K562 (cell line): ENCODE measurements around the gene MYB. TPM values are rescaled to one million over a fixed set of nuclear protein-coding genes. Genes with fewer than 3 reads are reported as not detected.
A peak's percentile ranks its signal among the peaks of the same experiment; 100 is the strongest.

Source experiments
- ARID1B ChIP-seq: fragments of 450-650 bp; IDR thresholded peaks from 2 replicates; pipeline ENCODE4 v1.6.1; 2016; ENCODE audit warnings: antibody characterized with exemption, mild to moderate bottlenecking, inconsistent platforms
- BRCA1 ChIP-seq, 2 experiments: fragments of 450-650 bp in 1 of 2; sonication (generic) in 1 of 2; formaldehyde crosslinking in 1 of 2; IDR thresholded peaks; 2 replicates each; pipeline versions ENCODE4 v1.5.0 to v1.6.1; 2017 to 2020; ENCODE audit warnings: mild to moderate bottlenecking in 1 of 2, missing genetic modification reagents in 1 of 2
- CBFA2T2 ChIP-seq: fragments of 450-650 bp; conservative IDR thresholded peaks from 2 replicates; pipeline ENCODE4 v1.6.1; 2017; ENCODE audit warnings: mild to moderate bottlenecking
- CBX3 ChIP-seq, 2 experiments: IDR thresholded peaks; 1 replicate in 1 of 2; 2 replicates in 1 of 2; pipeline ENCODE4 v1.6.1; 2012; ENCODE audit warnings: inconsistent platforms in 2 of 2, low read length in 2 of 2, borderline replicate concordance in 1 of 2, control low read depth in 1 of 2
- CHCHD3 ChIP-seq: fragments of 250-450 bp; sonication (Bioruptor Pico); IDR thresholded peaks from 2 replicates; pipeline ENCODE4 v2.1.2; 2022; ENCODE audit warnings: mild to moderate bottlenecking
- CREM ChIP-seq: IDR thresholded peaks from 2 replicates; pipeline ENCODE4 v1.6.1; 2014; ENCODE audit warnings: antibody characterized with exemption, low read depth
- ELK1 ChIP-seq: sonication (generic); formaldehyde crosslinking; IDR thresholded peaks from 2 replicates; pipeline ENCODE4 v1.8.1; 2022; ENCODE audit warnings: missing genetic modification reagents
- GABPA ChIP-seq: fragments of 200-800 bp; sonication (Bioruptor generic); conservative IDR thresholded peaks from 2 replicates; pipeline ENCODE4 v1.6.1; 2016; ENCODE audit warnings: low read depth, missing genetic modification characterization, missing compliant biosample characterization
- GATAD2B ChIP-seq: fragments of 450-650 bp; IDR thresholded peaks from 2 replicates; pipeline ENCODE4 v1.6.1; 2017; ENCODE audit warnings: mild to moderate bottlenecking, borderline replicate concordance
- HDAC6 ChIP-seq: IDR thresholded peaks from 2 replicates; pipeline ENCODE4 v1.6.1; 2012; ENCODE audit warnings: low read depth, mild to moderate bottlenecking, control low read depth, inconsistent platforms, low read length, moderate library complexity
- HDGF ChIP-seq: fragments of 450-650 bp; IDR thresholded peaks from 2 replicates; pipeline ENCODE4 v1.6.1; 2016
- ILK ChIP-seq: fragments of 450-650 bp; IDR thresholded peaks from 2 replicates; pipeline ENCODE4 v1.6.1; 2016; ENCODE audit warnings: missing genetic modification characterization, low read depth, mild to moderate bottlenecking, missing compliant biosample characterization, moderate library complexity, borderline replicate concordance
- MAX ChIP-seq: sonication (generic); formaldehyde crosslinking; IDR thresholded peaks from 2 replicates; pipeline ENCODE4 v1.9.0; 2022; ENCODE audit warnings: mild to moderate bottlenecking, missing genetic modification reagents
- POLR3G ChIP-seq: IDR thresholded peaks from 2 replicates; pipeline ENCODE4 v1.6.1; 2011; ENCODE audit not compliant: insufficient read length, insufficient replicate concordance; ENCODE audit errors: extremely low read depth
- SMARCE1 ChIP-seq: fragments of 450-650 bp; IDR thresholded peaks from 2 replicates; pipeline ENCODE4 v1.7.1; 2016; ENCODE audit warnings: mild to moderate bottlenecking
- UBTF ChIP-seq, 2 experiments: IDR thresholded peaks; 2 replicates each; pipeline ENCODE4 v1.6.1; 2012; ENCODE audit warnings: improper control_type of control experiment in 2 of 2, low read depth in 2 of 2, low read length in 2 of 2, borderline replicate concordance in 1 of 2
- VEZF1 ChIP-seq: fragments of 200-800 bp; sonication (Bioruptor generic); IDR thresholded peaks from 2 replicates; pipeline ENCODE4 v1.6.1; 2017; ENCODE audit warnings: missing genetic modification characterization, missing compliant biosample characterization
- XRCC4 ChIP-seq: IDR thresholded peaks from one replicate; pipeline ENCODE4 v1.6.1; 2011; ENCODE audit not compliant: insufficient read depth, insufficient read length; ENCODE audit errors: extremely low read depth
- ZBTB7A ChIP-seq: IDR thresholded peaks from 2 replicates; pipeline ENCODE4 v1.6.1; 2011; ENCODE audit warnings: low read depth, mild to moderate bottlenecking, low read length, moderate library complexity, borderline replicate concordance; ENCODE audit not compliant: control insufficient read depth
- ZNF511 ChIP-seq: sonication (generic); formaldehyde crosslinking; IDR thresholded peaks from 2 replicates; pipeline ENCODE4 v1.8.0; 2022; ENCODE audit warnings: mild to moderate bottlenecking, missing genetic modification reagents
- ZNF668 ChIP-seq: fragments of 250-450 bp; sonication (Bioruptor Pico); IDR thresholded peaks from 2 replicates; pipeline ENCODE4 v1.8.0; 2022; ENCODE audit warnings: mild to moderate bottlenecking, inconsistent platforms
- polyA plus RNA-seq, 8 experiments: library from polyadenylated mRNA; depleted of rRNA in 4 of 8; stranded (reverse) in 5 of 8; unstranded in 3 of 8; fragments of >200 nt; fragmentation: Nextera tagmentation in 2 of 8; fragmentation: Illumina TruSeq in 1 of 8; extraction: Ambion mirVana in 2 of 8; extraction: Trizol in 1 of 8; gene quantifications; 2 replicates each; pipeline versions ENCODE4 v1.2.1 to v1.2.3, GENCODE V29; 2011 to 2014; ENCODE audit warnings: inconsistent platforms in 1 of 8, missing spikeins in 1 of 8
- total RNA-seq, 7 experiments: library from RNA; depleted of rRNA in 6 of 7; stranded (reverse); fragments of >200 nt in 6 of 7; fragmentation: Illumina TruSeq in 2 of 7; extraction: Trizol in 2 of 7; gene quantifications; 2 replicates each; pipeline versions ENCODE4 v1.2.1 to v1.2.3, GENCODE V29; 2011 to 2021; ENCODE audit warnings: low replicate concordance in 1 of 7

Gene MYB
- total and polyA plus RNA-seq, 9 of the 15 experiments (the other 6 are each of a cell fraction or from before 2014, with no cell fraction given) = 35.8 to 218 (median 140) TPM

- no peak for TF ChIP-seq XRCC4
- TF ChIP-seq HDAC6 = no peak
- 0 out of 4 replicates have a peak, but pooled peaks of 1 of the 2 experiments have one; percentile 42 for TF ChIP-seq UBTF (IDR thresholded peaks at IDR 0.05; ENCODE audit: borderline replicate concordance in 1 of 2, low read depth in 2 of 2, low read length in 2 of 2)
- TF ChIP-seq CBFA2T2 = no peak
- TF ChIP-seq POLR3G = no peak
- TF ChIP-seq ILK = no peak
- TF ChIP-seq VEZF1 (CRISPR knock-in tag) = peak; percentile 14; the same call in 1 of the 2 replicates
- no peak for TF ChIP-seq BRCA1 (IDR thresholded peaks at IDR 0.05)
- TF ChIP-seq BRCA1 (CRISPR knock-in tag; IDR thresholded peaks at IDR 0.05) = no peak
- TF ChIP-seq ZBTB7A = no peak
- no peak for TF ChIP-seq HDGF
- TF ChIP-seq ARID1B = peak; percentile 50
- no peak for TF ChIP-seq ELK1 (CRISPR knock-in tag)
- peak; percentile 37; the same call in 1 of the 2 replicates for TF ChIP-seq CREM
- TF ChIP-seq GATAD2B = no peak
- no peak for TF ChIP-seq ZNF668
- TF ChIP-seq ZNF511 = no peak
- TF ChIP-seq CBX3 (IDR thresholded peaks at IDR 0.05; ENCODE audit: borderline replicate concordance in 1 of 2, low read length in 2 of 2) = 0 out of 3 replicates have a peak, but pooled peaks of 1 of the 2 experiments have one; percentile 7
- no peak for TF ChIP-seq CHCHD3 (CRISPR knock-in tag)
- TF ChIP-seq GABPA (tag) = no peak; the same call in 1 of the 2 replicates
- TF ChIP-seq SMARCE1 = peak; percentile 70; the same call in 1 of the 2 replicates
- TF ChIP-seq MAX (CRISPR knock-in tag) = no peak; the same call in 1 of the 2 replicates
Observed at GRCh38 chr6:135147637-135148592, 33.2 kb upstream of the MYB start (continued).
